NCI-H146 (cell line): ENCODE results near the gene MRPS2.

ENCODE experiments used
- DNase-seq: peaks from one replicate; lab custom pipeline; 2025; lab: John Stamatoyannopoulos, UW

The MRPS2 gene

GRCh38 chr9:135480071-135480939 lies 20.2 kb upstream of the MRPS2 start:
- DNase-seq = peak; percentile 25

- no peak for DNase-seq
Measured at GRCh38 chr9:135480940-135481310, 19.6 kb upstream of the MRPS2 start.

GRCh38 chr9:135482015-135482754 lies 18.3 kb upstream of the MRPS2 start:
- no peak for DNase-seq

GRCh38 chr9:135484460-135485277 lies 15.8 kb upstream of the MRPS2 start:
- no peak for DNase-seq

- no peak for DNase-seq
Measured at GRCh38 chr9:135485385-135485784, 15.1 kb upstream of the MRPS2 start.

- no peak for DNase-seq
Measured at GRCh38 chr9:135485832-135486231, 14.7 kb upstream of the MRPS2 start.

- no peak for DNase-seq
Measured at GRCh38 chr9:135486267-135487065, 14.0 kb upstream of the MRPS2 start.

GRCh38 chr9:135487281-135488012 lies 13.0 kb upstream of the MRPS2 start:
- no peak for DNase-seq

GRCh38 chr9:135488013-135488330 lies 12.5 kb upstream of the MRPS2 start:
- no peak for DNase-seq

GRCh38 chr9:135488527-135488926 lies 12.0 kb upstream of the MRPS2 start:
- DNase-seq = no peak

GRCh38 chr9:135489188-135489906 lies 11.1 kb upstream of the MRPS2 start:
- DNase-seq = no peak

GRCh38 chr9:135490166-135490870 lies 10.2 kb upstream of the MRPS2 start:
- no peak for DNase-seq

- DNase-seq = peak; percentile 53
Measured at GRCh38 chr9:135490980-135491464, 9.5 kb upstream of the MRPS2 start.

- DNase-seq = peak; percentile 50
Measured at GRCh38 chr9:135491764-135492163, 8.7 kb upstream of the MRPS2 start.

GRCh38 chr9:135492886-135493669 lies 7.4 kb upstream of the MRPS2 start:
- no peak for DNase-seq

- DNase-seq = no peak
Measured at GRCh38 chr9:135494791-135495559, 5.5 kb upstream of the MRPS2 start.

- no peak for DNase-seq
Measured at GRCh38 chr9:135498381-135499126, 1.9 kb upstream of the MRPS2 start.
